Endothelial cell of umbilical vein (primary cell): ENCODE measurements around the gene UFSP2. TPM values are rescaled to one million over a fixed set of nuclear protein-coding genes. Genes with fewer than 3 reads are reported as not detected.

ENCODE experiments used
- BruUV-seq: library from RNA; stranded (reverse); fragments of 400-500 nt; replicated peaks from 2 replicates; lab custom pipeline; 2021; lab: Mats Ljungman, UMichigan
- CTCF ChIA-PET: fragments of 300-600, 350-600 bp; sonication (Branson Sonifier 250); formaldehyde crosslinking; loops from one replicate; lab custom pipeline; 2021; ENCODE audit warnings: antibody characterized with exemption, inconsistent platforms; lab: Charles Lee
- POLR2A ChIA-PET: fragments of 300-600, 350-600 bp; sonication (Branson Sonifier 250); formaldehyde crosslinking; loops from one replicate; lab custom pipeline; 2021; ENCODE audit warnings: antibody characterized with exemption, inconsistent platforms; lab: Charles Lee
- DNase-seq: peaks from one replicate; pipeline ENCODE4 v3.0.0-alpha.2; 2011; ENCODE audit warnings: low read depth, low spot score
- FAIRE-seq: peaks from 2 replicates; lab custom pipeline; 2011; peaks lifted over from hg19 to GRCh38; lab: Jason Lieb, UNC
- H2AFZ ChIP-seq: 2 replicates; pipeline ENCODE4 v1.6.0; 2012; ENCODE audit warnings: low read depth, low read length, control low read depth, inconsistent platforms
- H3K27ac ChIP-seq: 2 replicates; pipeline ENCODE4 v1.5.1; 2011; ENCODE audit warnings: low read depth, mild to moderate bottlenecking, control low read depth, low read length, moderate library complexity; ENCODE audit not compliant: insufficient read depth
- H3K27me3 ChIP-seq, 2 experiments: 2 replicates each; pipeline versions ENCODE4 v1.6.0 to v1.6.1; 2011; ENCODE audit warnings: low read length in 2 of 2, mixed read lengths in 1 of 2; ENCODE audit not compliant: control insufficient read depth in 2 of 2, insufficient read depth in 2 of 2
- H3K36me3 ChIP-seq, 2 experiments: 2 replicates in 1 of 2; 3 replicates in 1 of 2; pipeline ENCODE4 v1.5.1; 2011; ENCODE audit warnings: low read length in 2 of 2, mild to moderate bottlenecking in 1 of 2, moderate library complexity in 1 of 2; ENCODE audit not compliant: control insufficient read depth in 2 of 2, insufficient read depth in 2 of 2; ENCODE audit errors: extremely low read depth in 1 of 2
- H3K4me1 ChIP-seq: 3 replicates; pipeline ENCODE4 v1.5.1; 2011; ENCODE audit warnings: mild to moderate bottlenecking, low read length; ENCODE audit not compliant: control insufficient read depth, insufficient read depth; ENCODE audit errors: extremely low read depth
- H3K4me2 ChIP-seq: 2 replicates; pipeline ENCODE4 v1.6.1; 2011; ENCODE audit warnings: low read length, control low read depth, mixed read lengths; ENCODE audit not compliant: insufficient read depth
- H3K4me3 ChIP-seq, 3 experiments: fragments of 200-600 bp in 1 of 3; sonication (generic), shearing (Covaris generic) in 1 of 3; replicated peaks in 1 of 3; 2 replicates each; pipeline ENCODE4 v1.5.1; 2011 to 2016; ENCODE audit warnings: control low read depth in 3 of 3, low read length in 3 of 3, mild to moderate bottlenecking in 2 of 3, inconsistent platforms in 1 of 3, low read depth in 1 of 3, moderate library complexity in 1 of 3; ENCODE audit not compliant: insufficient read depth in 1 of 3
- H3K79me2 ChIP-seq: 2 replicates; pipeline ENCODE4 v1.6.0; 2012; ENCODE audit warnings: low read length, inconsistent platforms; ENCODE audit not compliant: control insufficient read depth, insufficient read depth
- H3K9ac ChIP-seq: replicated peaks from 2 replicates; pipeline ENCODE3; 2011; ENCODE audit warnings: low read length, control low read depth; ENCODE audit not compliant: insufficient read depth; ENCODE audit errors: extremely low read depth
- H3K9me1 ChIP-seq: replicated peaks from 3 replicates; pipeline ENCODE4 v1.6.0; 2011; ENCODE audit warnings: mild to moderate bottlenecking, low read length; ENCODE audit not compliant: control insufficient read depth, insufficient read depth; ENCODE audit errors: extremely low read depth
- H3K9me3 ChIP-seq: replicated peaks from 2 replicates; pipeline ENCODE4 v1.5.1; 2012; ENCODE audit warnings: low read length, inconsistent platforms; ENCODE audit not compliant: control insufficient read depth, insufficient read depth
- H4K20me1 ChIP-seq: replicated peaks from 2 replicates; pipeline ENCODE3; 2011; ENCODE audit warnings: mild to moderate bottlenecking, low read length; ENCODE audit not compliant: control insufficient read depth, insufficient read depth; ENCODE audit errors: extremely low read depth
- EZH2 ChIP-seq: IDR thresholded peaks from 2 replicates; pipeline ENCODE4 v1.6.1; 2012; ENCODE audit warnings: borderline replicate concordance, low read depth, mild to moderate bottlenecking, moderate library complexity, low read length, inconsistent platforms; ENCODE audit not compliant: severe bottlenecking
- GATA2 ChIP-seq: IDR thresholded peaks from 2 replicates; pipeline ENCODE4 v1.7.0; 2011; ENCODE audit warnings: low read depth, mild to moderate bottlenecking, moderate library complexity, mixed read lengths, low read length; ENCODE audit not compliant: insufficient read length, insufficient read depth
- MYC ChIP-seq: IDR thresholded peaks from one replicate; pipeline ENCODE4 v1.6.1; 2011; ENCODE audit warnings: mild to moderate bottlenecking, low read depth, low read length
- POLR2A ChIP-seq: IDR thresholded peaks from 2 replicates; pipeline ENCODE4 v1.6.1; 2012; ENCODE audit warnings: low read depth, mild to moderate bottlenecking, control low read depth, low read length
- POLR2AphosphoS5 ChIP-seq: IDR thresholded peaks from 2 replicates; pipeline ENCODE4 v1.6.1; 2012; ENCODE audit warnings: low read depth, mild to moderate bottlenecking, control low read depth, low read length, moderate library complexity; ENCODE audit not compliant: insufficient read depth
- dilution Hi-C: fragments of 300-500 bp; cut with MboI; formaldehyde crosslinking; loops from one replicate; pipeline ENCODE4 v1.15.0; 2019; ENCODE audit warnings: low sequenced_read_pairs; ENCODE audit not compliant: extremely low pct_ligation_motif_present
- intact Hi-C: fragments of 100-400 bp; cut with micrococcal nuclease; formaldehyde crosslinking; loops from one replicate; pipeline ENCODE4 v1.10.0; 2022
- polyA plus RNA-seq, 4 experiments: library from polyadenylated mRNA; depleted of rRNA in 3 of 4; stranded (reverse) in 3 of 4; unstranded in 1 of 4; fragments of >200 nt; gene quantifications; 2 replicates each; pipeline versions ENCODE4 v1.2.1 to v1.2.3, GENCODE V29; 2011 to 2012; ENCODE audit warnings: missing spikeins in 1 of 4
- total RNA-seq: library from RNA; stranded (reverse); gene quantifications from 2 replicates; pipeline ENCODE4 v1.2.3, GENCODE V29; 2021
- TF ChIP-seq, protein P1 (sequence below), 2 donors: IDR thresholded peaks; 1 replicate in 1 of 2; 2 replicates in 1 of 2; pipeline ENCODE4 v1.5.1; 2011; ENCODE audit warnings: low read length in 2 of 2, mild to moderate bottlenecking in 2 of 2, moderate library complexity in 2 of 2, control low read depth in 1 of 2, inconsistent platforms in 1 of 2, low read depth in 1 of 2; ENCODE audit not compliant: insufficient read depth in 1 of 2; ENCODE audit errors: extremely low read depth in 1 of 2

The UFSP2 gene
- total and polyA plus RNA-seq, 2 donors (not counting 3 experiments of a cell fraction or from before 2014, with no cell fraction given): 25.2 to 26.7 TPM

DNA sequence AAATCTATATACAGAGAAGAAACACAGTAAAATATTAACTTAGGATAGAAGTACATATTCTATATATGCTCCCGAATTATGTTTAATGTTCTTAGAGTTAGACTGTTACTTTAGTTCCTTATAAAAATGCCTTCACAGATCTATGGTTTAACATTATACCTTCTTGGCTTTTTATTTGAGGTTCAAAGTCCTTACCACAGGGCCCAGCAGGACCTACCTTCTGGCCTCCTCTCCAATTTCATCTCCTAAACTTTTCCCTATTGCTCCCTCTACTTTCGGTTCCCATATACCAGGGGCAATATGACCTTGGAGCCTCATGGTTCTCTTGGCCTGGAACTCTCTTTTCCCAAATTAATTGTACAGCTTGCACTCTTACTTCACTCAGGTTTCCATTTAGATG lies 17.3 kb downstream of the UFSP2 start:
- CTCF ChIA-PET: no interaction called here
- intact Hi-C loops: no loop called here
- no peak for TF ChIP-seq POLR2AphosphoS5
- no peak for TF ChIP-seq GATA2
- no peak for TF ChIP-seq POLR2A
- TF ChIP-seq, protein P1, sequence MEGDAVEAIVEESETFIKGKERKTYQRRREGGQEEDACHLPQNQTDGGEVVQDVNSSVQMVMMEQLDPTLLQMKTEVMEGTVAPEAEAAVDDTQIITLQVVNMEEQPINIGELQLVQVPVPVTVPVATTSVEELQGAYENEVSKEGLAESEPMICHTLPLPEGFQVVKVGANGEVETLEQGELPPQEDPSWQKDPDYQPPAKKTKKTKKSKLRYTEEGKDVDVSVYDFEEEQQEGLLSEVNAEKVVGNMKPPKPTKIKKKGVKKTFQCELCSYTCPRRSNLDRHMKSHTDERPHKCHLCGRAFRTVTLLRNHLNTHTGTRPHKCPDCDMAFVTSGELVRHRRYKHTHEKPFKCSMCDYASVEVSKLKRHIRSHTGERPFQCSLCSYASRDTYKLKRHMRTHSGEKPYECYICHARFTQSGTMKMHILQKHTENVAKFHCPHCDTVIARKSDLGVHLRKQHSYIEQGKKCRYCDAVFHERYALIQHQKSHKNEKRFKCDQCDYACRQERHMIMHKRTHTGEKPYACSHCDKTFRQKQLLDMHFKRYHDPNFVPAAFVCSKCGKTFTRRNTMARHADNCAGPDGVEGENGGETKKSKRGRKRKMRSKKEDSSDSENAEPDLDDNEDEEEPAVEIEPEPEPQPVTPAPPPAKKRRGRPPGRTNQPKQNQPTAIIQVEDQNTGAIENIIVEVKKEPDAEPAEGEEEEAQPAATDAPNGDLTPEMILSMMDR (IDR thresholded peaks at IDR 0.05; ENCODE audit: extremely low read depth in 1 of 2, insufficient read depth in 1 of 2, low read depth in 1 of 2, low read length in 2 of 2): no peak
- TF ChIP-seq MYC: no peak
- TF ChIP-seq EZH2: no peak
- FAIRE-seq (no peak), DNase-seq (no peak)
- Histone ChIP-seq H3K9me3 (no peaks in the 10 kb centered on the region), H3K36me3 (peaks cover 0 to 3% of the 10 kb centered on the region in 2 experiments), H3K79me2 (no peaks in the 10 kb centered on the region), H4K20me1 (no peaks in the 10 kb centered on the region), H3K27me3 (no peaks in the 10 kb centered on the region), H3K4me1 (peaks cover 21% of the 10 kb centered on the region), H3K4me3 (no peak overlapping the region), H3K4me2 (no peak overlapping the region), H3K9ac (no peak overlapping the region), H3K27ac (no peak overlapping the region), H2AFZ (no peak overlapping the region), H3K9me1 (no peaks in the 10 kb centered on the region)
- POLR2A ChIA-PET: no interaction called here
- BruUV-seq: no TSS peak
- dilution Hi-C loops: no loop called here
